ENCODE measurements around the gene C1QTNF5. TPM values are rescaled to one million over a fixed set of nuclear protein-coding genes. Genes with fewer than 3 reads are reported as not detected.

C1QTNF5 gene
- total RNA-seq, 1 experiment from 2014 or later, result not detected

DNA sequence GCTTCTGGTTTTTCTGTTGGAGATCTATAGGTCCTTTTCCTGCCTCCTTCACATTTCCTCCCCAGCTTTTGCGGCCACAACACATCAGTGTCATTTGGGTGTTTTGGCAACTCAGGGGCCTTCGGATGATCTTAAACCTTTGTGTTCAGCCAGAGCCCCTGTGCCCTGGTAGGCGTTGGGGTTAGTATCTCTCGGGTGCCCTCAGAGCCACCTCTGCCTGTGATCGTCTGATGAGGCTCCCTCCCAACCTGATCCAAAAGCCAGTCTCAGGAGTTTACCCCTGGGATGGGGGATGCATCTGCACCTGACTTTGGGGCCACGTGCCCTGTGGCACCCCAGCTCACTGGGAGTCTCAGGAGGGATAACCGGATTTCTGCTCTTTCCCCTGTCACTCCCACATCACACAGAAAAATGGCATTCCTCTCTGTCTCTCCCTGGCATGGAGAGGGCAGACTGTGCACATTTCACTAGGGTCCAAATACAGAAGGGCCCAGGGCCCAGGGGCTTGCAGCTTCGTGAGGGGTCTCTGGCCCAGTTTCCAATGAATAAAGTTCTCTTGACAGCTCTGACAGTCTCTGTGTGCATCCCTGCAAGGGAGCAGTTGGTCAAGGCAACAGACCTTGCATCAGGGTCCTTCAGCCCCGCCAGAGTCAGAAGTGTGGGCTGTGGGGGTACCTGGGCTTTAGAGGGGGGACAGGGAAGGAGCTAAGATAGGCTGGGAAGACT lies 3.8 kb downstream of the C1QTNF5 start:
- H3K27ac ChIP-seq (ENCODE audit: low read length), result peak overlapping the region; percentile 40; the same call in 1 of the 2 replicates
- ChIA-PET POLR2A (interaction anchor here (0.6 to 0.7 kb wide), 2 partner anchors 131 to 391 kb away, joined by 3 to 5 read pairs; partner anchors contain the start of gene CBL), CTCF (interaction anchor here (1.1 to 3.5 kb wide), 4 partner anchors 14 to 138 kb away, joined by 3 to 43 read pairs (median 13); no protein-coding TSS in a partner anchor)
- peaks cover 40% of the 10 kb centered on the region for H3K4me1 ChIP-seq (ENCODE audit: control insufficient read depth, insufficient read depth, low read length)
- no peaks in the 10 kb centered on the region for H3K36me3 ChIP-seq (ENCODE audit: control insufficient read depth, insufficient read depth, low read length)
- no peaks in the 10 kb centered on the region for H3K27me3 ChIP-seq (ENCODE audit: control insufficient read depth, insufficient read depth, low read length)
- BruUV-seq (replicated peaks), result no TSS peak
- in situ Hi-C loops (cut with HindIII; ENCODE audit: low pct_unique_long_range_greater_than_20kb, low sequenced_read_pairs) (no loop called here), intact Hi-C loops (cut with micrococcal nuclease; ENCODE audit: unreplicated experiment) (loop anchor here (5.0 kb wide), 1 partner anchor 35 kb away; no protein-coding TSS in a partner anchor)
- H3K9me3 ChIP-seq (ENCODE audit: control insufficient read depth, insufficient read depth, low read depth, low read length), result no peaks in the 10 kb centered on the region
- DNase-seq (ENCODE audit: low read depth, low spot score) (no peak), ATAC-seq (no peak)
- TF ChIP-seq, protein P1, sequence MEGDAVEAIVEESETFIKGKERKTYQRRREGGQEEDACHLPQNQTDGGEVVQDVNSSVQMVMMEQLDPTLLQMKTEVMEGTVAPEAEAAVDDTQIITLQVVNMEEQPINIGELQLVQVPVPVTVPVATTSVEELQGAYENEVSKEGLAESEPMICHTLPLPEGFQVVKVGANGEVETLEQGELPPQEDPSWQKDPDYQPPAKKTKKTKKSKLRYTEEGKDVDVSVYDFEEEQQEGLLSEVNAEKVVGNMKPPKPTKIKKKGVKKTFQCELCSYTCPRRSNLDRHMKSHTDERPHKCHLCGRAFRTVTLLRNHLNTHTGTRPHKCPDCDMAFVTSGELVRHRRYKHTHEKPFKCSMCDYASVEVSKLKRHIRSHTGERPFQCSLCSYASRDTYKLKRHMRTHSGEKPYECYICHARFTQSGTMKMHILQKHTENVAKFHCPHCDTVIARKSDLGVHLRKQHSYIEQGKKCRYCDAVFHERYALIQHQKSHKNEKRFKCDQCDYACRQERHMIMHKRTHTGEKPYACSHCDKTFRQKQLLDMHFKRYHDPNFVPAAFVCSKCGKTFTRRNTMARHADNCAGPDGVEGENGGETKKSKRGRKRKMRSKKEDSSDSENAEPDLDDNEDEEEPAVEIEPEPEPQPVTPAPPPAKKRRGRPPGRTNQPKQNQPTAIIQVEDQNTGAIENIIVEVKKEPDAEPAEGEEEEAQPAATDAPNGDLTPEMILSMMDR (IDR thresholded peaks at IDR 0.05), result no peak
- TF ChIP-seq SIN3A (IDR thresholded peaks at IDR 0.05; ENCODE audit: borderline replicate concordance, insufficient read depth, low read depth, low read length) (no peak), POLR2AphosphoS5 (IDR thresholded peaks at IDR 0.05; ENCODE audit: low read depth, low read length) (no peak), TCF7L2 (IDR thresholded peaks at IDR 0.05; ENCODE audit: low read depth, low read length) (no peak)
- TF ChIP-seq, protein P2, sequence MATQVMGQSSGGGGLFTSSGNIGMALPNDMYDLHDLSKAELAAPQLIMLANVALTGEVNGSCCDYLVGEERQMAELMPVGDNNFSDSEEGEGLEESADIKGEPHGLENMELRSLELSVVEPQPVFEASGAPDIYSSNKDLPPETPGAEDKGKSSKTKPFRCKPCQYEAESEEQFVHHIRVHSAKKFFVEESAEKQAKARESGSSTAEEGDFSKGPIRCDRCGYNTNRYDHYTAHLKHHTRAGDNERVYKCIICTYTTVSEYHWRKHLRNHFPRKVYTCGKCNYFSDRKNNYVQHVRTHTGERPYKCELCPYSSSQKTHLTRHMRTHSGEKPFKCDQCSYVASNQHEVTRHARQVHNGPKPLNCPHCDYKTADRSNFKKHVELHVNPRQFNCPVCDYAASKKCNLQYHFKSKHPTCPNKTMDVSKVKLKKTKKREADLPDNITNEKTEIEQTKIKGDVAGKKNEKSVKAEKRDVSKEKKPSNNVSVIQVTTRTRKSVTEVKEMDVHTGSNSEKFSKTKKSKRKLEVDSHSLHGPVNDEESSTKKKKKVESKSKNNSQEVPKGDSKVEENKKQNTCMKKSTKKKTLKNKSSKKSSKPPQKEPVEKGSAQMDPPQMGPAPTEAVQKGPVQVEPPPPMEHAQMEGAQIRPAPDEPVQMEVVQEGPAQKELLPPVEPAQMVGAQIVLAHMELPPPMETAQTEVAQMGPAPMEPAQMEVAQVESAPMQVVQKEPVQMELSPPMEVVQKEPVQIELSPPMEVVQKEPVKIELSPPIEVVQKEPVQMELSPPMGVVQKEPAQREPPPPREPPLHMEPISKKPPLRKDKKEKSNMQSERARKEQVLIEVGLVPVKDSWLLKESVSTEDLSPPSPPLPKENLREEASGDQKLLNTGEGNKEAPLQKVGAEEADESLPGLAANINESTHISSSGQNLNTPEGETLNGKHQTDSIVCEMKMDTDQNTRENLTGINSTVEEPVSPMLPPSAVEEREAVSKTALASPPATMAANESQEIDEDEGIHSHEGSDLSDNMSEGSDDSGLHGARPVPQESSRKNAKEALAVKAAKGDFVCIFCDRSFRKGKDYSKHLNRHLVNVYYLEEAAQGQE (IDR thresholded peaks at IDR 0.05; ENCODE audit: insufficient read depth in 1 of 2, low read depth in 2 of 2, low read length in 1 of 2), result no peak
- no peak overlapping the region for H3K4me3 ChIP-seq (ENCODE audit: low read depth in 2 of 2, low read length in 2 of 2)

DNA sequence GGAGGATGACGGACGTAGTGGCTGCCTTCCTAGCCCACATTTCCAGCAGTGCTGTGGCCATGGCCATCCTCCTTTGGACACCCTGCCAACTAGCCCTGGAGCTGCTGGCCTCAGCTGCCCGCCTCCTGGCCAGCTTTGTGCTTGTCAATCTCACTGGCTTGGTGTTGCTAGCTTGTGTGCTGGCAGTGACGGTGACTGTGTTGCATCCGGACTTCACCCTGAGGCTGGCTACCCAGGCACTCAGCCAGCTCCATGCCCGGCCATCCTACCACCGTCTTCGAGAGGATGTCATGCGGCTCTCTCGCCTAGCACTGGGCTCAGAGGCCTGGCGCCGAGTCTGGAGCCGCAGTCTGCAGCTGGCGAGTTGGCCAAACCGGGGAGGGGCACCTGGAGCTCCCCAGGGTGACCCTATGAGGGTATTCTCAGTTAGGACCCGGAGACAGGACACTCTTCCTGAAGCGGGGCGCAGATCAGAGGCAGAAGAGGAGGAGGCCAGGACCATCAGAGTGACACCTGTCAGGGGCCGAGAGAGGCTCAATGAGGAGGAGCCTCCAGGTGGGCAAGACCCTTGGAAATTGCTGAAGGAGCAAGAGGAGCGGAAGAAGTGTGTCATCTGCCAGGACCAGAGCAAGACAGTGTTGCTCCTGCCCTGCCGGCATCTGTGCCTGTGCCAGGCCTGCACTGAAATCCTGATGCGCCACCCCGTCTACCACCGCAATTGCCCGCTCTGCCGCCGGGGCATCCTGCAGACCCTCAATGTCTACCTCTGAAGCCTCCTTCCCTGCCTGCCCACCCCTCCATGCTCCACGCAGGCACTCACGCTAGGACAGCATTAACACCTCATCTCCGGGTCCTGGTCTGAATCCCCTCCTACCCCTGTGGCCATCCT lies 4.8 kb downstream of the C1QTNF5 start:
- intact Hi-C loops (cut with micrococcal nuclease; ENCODE audit: unreplicated experiment), result loop anchor here (5.0 kb wide), 1 partner anchor 36 kb away; no protein-coding TSS in a partner anchor
- BruUV-seq (replicated peaks), result no TSS peak
- no peaks in the 10 kb centered on the region for H3K9me3 ChIP-seq (ENCODE audit: control insufficient read depth, insufficient read depth, low read depth, low read length)
- ChIA-PET CTCF (interaction anchor here (2.1 kb wide), 1 partner anchor 38 kb away, joined by 6 read pairs; no protein-coding TSS in a partner anchor), POLR2A (no interaction called here)
- peak overlapping the region; percentile 84 to 95; a peak in 3 of 4 replicates for H3K4me3 ChIP-seq (ENCODE audit: low read depth in 2 of 2, low read length in 2 of 2)
- no peak for ATAC-seq
- TF ChIP-seq, protein P1 (IDR thresholded peaks at IDR 0.05), result no peak
- TF ChIP-seq POLR2AphosphoS5 (IDR thresholded peaks at IDR 0.05; ENCODE audit: low read depth, low read length) (no peak), SIN3A (IDR thresholded peaks at IDR 0.05; ENCODE audit: borderline replicate concordance, insufficient read depth, low read depth, low read length) (no peak)
- TF ChIP-seq, protein P2 (IDR thresholded peaks at IDR 0.05; ENCODE audit: insufficient read depth in 1 of 2, low read depth in 2 of 2, low read length in 1 of 2), result no peak
- no peaks in the 10 kb centered on the region for H3K27me3 ChIP-seq (ENCODE audit: control insufficient read depth, insufficient read depth, low read length)
- no peak for DNase-seq (ENCODE audit: low read depth, low spot score)
- peaks cover 40% of the 10 kb centered on the region for H3K4me1 ChIP-seq (ENCODE audit: control insufficient read depth, insufficient read depth, low read length)
- no peaks in the 10 kb centered on the region for H3K36me3 ChIP-seq (ENCODE audit: control insufficient read depth, insufficient read depth, low read length)
- peak overlapping the region; percentile 98 for H3K27ac ChIP-seq (ENCODE audit: low read length)
- in situ Hi-C loops (cut with HindIII; ENCODE audit: low pct_unique_long_range_greater_than_20kb, low sequenced_read_pairs), result no loop called here
